ENCODE data around the gene OSMR.
"Not testable (repeated sequence)": the region's sequence is repeated elsewhere in the genome, so short reads cannot be mapped to it uniquely, and the experiment has no call there.

OSMR gene

DNA sequence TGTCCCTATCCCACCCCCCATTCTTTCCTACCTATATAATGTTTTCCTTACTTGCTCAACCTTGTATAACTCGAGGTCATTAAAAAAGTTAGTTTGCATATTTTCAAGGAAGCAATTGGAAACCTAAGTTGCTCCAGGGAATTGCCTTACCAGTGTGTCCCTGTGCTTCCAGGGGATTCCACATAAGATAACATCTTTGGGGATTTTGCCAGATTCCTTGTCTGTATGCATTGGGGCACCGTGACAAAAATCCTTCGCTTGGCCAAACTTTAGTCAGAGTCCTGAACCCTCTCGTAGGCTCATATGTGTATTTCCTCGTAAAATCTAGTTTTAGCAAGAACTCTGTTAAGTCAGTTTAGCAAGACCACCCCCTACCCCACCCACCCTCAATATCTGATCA lies 14.7 kb upstream of the OSMR start:
- no peak for DNase-seq (ENCODE audit: low read depth in 2 of 2)

DNA sequence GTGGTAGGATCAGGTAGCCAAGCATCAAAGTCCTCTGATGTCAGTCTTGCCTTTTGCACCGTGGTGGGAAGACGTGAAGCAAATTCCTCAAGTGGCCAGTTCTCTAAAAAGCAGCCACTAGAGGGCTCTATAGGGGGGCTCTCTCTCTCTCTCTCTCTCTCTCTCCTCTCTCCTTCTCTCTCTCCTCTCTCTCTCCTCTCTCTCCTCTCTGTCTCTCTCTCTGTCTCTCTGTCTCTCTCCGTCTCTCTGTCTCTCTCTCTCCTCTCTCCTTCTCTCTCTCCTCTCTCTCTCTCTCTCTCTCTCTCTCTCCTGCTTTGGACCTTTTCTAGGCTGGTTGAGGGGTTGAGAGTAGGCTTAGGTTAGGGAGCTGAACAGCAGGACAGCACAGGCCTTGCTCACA lies 13.9 kb upstream of the OSMR start:
- no peak for DNase-seq (ENCODE audit: low read depth in 2 of 2)

DNA sequence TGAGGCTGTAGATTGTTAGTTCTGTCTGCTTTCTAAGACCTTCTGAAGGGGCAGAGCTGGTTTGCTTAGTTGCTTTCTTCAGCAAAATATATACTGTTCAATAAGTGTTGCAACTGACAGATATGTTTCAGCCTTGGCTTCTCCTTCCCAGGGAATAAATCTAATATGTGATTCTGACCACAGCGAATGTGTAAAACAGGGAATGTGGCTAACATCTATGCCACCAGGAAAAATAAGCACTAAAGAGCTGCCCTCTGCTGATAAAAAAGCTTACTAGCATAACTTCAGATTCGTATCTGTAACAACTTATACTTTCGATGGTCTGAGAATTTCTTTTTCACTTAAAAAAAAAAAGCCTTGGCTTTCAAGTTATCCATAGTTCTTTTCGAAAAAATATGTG lies 13.0 kb upstream of the OSMR start:
- no peak for DNase-seq (ENCODE audit: low read depth in 2 of 2)

DNA sequence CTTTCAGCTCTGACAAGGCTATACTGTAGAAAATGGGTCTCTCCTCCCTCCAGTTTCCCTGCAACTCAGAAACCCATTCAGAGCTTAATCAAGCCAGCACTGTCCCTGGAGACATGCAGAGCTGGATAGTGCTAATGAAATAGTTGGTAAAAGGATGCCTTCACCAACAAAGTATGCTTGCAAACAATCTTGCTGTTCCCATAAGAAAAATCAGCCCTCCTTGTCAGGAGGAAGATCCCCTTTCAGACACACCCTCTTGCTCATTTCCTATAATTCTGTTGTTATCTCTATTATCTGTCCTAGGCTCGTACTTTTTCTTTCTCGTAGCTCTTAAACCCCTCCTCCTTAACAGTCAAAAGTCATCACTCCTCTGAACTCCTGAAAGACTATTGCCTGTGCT lies 9.9 kb upstream of the OSMR start:
- DNase-seq (ENCODE audit: low read depth in 2 of 2), result no peak

DNA sequence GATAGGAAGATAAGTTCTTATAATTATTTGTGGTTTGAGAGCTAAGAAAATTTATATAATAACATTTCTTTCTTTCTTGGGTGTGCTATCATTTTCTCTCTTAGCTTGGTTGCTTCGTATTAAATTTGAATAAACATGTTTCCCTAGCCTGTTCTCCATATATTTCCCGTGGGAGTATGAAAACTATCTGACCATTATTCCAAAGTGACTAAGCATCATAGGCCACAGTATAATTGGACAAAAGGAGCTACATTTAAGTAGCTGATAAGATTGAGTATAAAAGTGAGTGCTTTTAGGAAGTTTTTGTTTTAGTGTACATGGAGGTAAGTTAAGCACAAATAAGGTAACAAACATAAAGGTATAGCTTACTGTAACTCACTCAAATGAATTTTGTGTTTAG lies 8.4 kb upstream of the OSMR start:
- no peak for DNase-seq (ENCODE audit: low read depth in 2 of 2)

DNA sequence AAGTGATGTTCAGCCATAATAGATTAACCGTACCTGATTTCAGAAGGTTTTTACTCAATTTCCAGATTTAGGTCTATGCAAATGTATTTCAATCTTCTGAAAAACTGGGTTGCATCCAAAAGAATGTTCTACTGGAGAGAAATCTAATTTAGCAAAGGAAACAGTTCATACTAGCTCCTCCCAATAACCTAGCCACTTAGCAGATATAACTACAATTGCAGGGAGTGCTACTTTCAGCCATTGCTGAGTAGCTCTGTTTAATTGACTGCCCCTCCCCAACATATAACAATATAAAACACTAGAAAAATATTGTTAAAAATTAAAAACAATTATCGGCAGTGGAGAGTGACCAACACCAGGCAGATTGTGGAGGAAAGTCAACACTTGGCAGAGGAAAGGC lies 7.9 kb upstream of the OSMR start:
- no peak for DNase-seq (ENCODE audit: low read depth in 2 of 2)

DNA sequence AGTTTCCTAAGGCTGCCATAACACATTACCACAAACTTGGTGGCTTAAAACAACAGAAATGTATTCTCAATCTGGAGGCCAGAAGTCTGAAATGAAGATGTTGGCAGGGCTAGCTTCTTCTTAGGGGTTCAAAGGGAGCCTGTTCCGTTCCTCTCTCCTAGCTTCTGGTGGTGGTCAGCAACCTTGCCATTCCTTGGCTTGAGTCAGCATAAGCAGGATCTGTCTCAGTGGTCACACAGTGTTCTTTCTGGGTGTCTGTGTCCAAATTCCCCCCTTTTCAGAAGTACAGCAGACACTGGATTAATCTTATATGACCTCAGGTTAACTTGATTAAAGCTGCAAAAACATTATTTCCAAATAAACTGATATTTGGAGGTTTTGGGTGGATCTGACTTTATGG lies 2.1 kb upstream of the OSMR start:
- DNase-seq (ENCODE audit: low read depth in 2 of 2), result no peak

DNA sequence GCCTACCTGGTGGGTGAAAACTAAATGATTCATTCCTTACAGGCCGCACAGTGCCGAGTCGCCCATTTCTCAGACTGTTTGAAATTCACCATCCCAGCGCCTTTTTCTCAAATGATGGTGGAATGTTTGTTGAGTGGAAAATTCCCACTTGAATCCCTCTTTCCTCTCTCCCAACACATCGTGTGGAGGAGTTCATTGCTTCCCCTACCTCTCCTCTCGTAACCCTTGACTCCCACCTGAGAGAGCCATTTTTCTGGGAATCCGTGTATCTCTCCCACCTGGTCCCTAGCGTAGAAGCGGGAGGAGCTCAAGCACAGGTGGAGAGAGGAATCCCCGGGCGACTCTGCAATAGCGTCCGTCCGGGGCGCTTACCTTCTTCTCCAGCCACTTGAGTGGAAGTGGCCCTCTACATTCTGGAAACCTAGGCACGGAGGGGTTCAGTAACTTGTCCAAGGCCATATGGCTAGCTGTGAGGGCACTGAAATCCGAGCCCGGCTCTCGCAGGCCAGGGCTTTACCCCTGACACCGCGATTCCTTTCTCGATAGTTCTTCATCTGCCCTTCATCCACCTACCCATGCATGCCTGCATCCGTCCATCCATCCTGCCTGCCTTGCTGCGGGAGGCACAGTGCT lies 683 bp downstream of the OSMR start:
- DNase-seq (ENCODE audit: low read depth in 2 of 2), result no peak

DNA sequence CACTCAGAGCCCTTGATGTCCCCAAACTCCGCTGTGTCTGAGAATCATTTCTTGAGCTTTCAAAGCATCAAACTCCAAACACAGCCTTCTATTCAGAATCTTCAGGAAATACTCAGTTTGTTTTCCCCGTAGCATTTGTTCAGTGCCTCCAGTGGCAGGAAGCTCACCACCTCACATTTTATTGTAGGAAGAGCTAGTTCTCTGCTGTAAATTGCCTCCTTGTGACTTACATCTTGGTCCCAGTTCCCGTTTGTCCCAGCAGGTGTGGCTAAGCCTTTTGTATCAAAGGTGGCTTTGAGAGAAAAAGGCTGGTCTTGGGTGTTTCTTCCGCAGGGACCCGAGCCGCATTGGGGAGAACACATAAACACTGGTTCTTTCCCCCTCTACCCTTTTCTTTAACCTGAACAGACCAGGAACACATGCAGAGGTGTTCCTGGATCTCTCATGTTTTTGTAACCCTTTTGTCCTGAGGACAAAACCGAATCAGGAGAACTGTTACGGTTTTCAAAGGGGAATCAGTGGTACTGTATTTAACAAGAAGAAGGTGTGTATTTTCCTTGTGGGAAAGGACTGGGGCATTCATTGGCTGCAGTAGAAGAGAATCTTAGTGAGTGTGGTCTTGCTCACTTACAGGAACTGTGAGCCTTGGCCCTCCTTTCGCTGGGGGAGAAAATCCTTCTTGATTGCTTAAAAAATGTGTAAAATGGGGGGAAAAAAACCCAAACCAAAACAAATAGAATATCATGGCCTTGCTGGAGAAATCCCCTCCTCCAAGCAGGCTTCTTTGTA lies 1.9 kb downstream of the OSMR start:
- DNase-seq (ENCODE audit: low read depth in 2 of 2), result no peak

DNA sequence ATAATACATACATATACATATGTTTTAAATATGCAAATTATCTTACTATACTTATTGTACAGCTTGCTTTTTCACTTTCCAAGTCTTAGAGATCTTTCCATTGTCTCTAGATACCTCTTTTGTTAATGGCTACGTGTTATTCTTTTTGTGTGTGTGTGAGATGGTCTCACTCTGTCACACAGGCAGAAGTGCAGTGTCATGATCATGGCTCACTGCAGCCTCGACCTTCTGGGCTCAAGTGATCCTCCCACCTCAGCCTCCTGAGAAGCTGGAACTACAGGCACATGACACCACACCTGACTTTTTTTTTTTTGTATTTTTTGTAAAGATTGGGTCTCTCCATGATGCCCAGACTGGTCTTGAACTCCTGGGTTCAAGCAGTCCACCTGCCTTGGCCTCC lies 2.8 kb downstream of the OSMR start:
- no peak for DNase-seq (ENCODE audit: low read depth in 2 of 2)

DNA sequence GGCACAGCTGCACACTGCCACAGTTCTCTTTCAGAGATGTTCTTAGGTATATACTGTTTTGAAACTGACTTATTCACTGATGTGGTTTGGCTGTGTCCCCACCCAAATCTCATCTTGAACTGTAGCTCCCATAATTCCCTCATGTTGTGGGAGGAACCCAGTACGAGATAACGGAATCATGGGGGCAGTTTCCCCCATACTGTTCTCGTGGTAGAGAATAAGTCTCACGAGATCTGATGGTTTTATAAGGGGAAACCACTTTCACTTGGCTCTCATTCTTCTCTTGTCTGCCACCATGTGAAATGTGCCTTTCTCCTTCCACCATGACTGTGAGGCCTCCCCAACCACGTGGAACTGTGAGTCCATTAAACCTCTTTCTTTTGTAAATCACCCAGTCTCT lies 5.8 kb downstream of the OSMR start:
- not testable (repeated sequence) for DNase-seq (ENCODE audit: low read depth in 2 of 2)

DNA sequence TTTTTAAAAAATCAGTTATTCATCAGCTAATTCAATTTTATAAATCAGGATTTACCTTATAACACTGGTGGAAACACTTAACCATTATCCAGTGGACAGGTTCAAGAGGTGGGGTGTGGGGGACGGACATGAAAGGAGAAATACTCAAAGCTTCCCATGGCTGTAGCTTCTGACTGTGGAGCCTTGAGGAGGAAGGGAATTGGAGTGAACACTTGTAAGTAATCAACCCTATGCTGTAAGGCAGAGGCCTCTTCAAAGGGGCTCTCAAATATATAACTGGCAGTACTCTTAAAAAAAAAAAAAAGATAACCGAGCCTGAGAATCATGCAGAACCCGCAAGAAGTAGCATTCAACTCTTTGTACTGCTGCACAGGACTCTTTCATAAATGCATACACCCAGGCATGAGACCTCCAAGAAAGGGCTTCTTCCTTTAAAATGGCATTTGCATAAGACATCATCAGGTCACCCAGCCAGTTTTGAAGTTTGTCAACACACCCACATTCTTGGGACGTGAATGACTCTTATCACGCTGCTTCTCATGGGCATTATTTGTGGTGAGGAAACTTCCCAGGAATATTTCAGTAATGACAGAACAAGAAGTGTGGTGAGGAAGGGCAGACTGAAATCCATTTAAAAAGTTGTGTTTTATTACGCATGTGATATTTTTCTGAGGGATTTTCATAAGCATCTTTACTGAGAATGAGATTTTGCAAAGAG lies 8.1 kb downstream of the OSMR start:
- DNase-seq (ENCODE audit: low read depth in 2 of 2), result no peak

DNA sequence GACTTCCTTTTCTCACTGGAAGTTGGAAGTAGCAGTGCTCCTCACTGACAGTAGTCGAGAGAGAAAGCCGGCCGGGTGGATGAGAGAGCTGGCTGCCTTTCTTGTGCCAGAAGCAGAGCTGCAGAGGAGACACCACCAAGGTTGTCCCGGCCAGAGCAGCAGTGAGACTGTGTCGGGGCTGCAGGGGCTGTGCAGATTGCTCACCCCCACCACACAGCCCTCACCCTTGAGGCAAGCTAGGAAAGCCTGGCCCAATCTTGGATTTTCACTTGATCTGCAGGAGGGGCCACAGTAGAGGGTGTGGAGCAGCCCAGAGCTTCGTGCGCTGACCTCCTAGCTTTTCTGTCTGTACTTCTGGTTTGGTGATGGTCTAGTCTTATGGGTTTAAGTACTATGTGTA lies 9.1 kb downstream of the OSMR start:
- DNase-seq (ENCODE audit: low read depth in 2 of 2), result no peak

DNA sequence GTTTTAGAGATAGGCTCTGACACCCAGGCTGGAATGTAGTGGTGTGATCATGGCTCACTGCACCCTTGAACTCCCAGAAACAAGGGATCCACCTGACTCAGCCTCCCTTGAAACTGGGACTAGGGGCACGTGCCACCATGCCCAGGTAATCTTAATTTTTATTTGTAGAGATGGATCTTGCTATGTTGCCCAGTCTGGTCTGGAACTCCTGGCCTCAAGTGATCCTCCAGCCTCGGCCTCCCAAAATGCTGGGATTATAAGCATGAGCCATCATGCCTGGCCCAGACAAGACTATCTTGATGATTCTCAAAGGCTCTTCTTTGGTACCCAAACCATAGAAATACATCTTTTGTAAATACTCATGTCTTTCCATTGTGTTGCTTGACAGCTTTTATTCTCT lies 10.8 kb downstream of the OSMR start:
- no peak for DNase-seq (ENCODE audit: low read depth in 2 of 2)

DNA sequence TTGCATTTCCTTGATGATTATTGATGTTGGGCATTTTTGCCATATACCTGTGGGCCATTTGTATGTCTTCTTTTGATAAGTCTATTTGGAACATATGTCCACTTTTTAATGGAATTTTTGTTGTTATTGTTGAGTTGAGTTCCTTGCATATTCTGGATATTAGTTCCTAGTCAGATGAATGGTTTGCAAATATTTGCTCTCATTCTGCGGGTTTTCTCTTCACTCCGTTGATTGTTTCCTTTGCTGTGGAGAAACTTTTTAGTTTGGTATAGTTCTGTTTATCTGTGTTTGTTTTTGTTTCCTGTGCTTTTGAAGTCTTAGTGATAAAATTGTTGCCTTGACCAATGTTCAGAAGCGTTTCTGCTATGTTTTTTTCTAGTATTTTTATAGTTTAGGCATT lies 13.0 kb downstream of the OSMR start:
- DNase-seq (ENCODE audit: low read depth in 2 of 2), result no peak

DNA sequence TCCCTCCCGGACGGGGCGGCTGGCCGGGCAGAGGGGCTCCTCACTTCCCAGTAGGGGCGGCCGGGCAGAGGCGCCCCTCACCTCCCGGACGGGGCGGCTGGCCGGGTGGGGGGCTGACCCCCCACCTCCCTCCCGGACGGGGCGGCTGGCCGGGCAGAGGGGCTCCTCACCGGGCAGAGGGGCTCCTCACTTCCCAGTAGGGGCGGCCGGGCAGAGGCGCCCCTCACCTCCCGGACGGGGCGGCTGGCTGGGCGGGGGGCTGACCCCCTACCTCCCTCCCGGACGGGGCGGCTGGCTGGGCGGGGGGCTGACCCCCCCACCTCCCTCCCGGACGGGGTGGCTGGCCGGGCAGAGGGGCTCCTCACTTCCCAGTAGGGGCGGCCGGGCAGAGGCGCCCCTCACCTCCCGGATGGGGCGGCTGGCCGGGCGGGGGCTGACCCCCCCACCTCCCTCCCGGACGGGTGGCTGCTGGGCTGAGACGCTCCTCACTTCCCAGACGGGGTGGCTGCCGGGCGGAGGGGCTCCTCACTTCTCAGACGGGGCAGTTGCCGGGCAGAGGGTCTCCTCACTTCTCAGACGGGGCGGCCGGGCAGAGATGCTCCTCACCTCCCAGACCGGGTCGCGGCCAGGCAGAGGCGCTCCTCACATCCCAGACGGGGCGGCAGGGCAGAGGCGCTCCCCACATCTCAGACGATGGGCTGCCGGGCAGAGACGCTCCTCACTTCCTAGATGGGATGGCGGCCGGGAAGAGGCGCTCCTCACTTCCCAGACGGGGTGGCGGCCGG lies 16.4 kb downstream of the OSMR start:
- DNase-seq (ENCODE audit: low read depth in 2 of 2), result not testable (repeated sequence)

DNA sequence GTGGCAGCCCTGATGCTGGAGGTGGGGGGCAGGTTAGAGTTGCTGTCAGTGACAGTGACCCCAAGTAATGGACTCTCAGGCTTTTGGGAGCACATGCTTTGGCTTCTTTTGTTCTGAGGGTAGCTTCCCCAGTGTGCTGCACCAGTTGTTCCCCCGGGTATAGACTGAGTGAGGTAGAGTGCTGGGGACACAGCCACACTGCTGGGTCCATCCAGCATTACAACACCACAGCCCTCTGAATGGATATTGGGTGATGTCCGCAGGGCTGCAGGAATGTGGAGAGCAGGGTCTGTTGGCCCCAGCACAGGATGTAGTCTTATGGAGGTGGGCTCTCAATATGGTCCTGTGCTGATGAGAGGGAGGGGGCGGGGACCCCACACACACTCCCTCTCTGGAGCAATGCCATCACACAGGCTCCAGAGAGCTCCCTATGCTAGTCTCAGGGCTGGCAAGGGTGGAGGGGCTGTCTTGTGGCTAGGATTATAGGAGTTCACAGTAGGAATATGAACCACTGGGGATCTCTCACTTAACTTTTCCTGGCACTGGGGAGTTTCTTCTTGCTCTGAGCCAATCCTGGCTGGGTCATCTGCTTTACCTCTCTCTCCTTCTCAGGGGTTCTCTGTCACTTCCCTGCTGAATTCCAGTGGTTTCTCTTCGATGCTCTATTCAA lies 20.7 kb downstream of the OSMR start:
- DNase-seq (ENCODE audit: low read depth in 2 of 2), result no peak

DNA sequence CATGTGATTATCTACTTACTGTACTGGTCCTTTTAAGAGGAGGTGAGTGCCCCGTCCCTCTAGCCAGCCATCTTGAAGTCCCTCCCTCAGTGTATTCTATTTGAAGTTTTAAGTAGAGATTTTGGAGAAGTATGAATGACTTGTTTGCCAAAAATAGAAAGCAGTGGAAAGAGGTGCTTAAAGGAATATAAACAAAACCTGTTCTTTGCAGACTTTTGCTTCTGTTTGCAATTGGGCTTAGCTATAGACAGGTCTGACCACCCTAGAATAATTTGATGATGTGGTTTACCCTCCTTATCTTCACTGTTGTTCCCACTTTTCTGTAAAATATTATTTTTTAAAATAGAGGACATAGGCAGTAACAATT lies 21.2 kb downstream of the OSMR start:
- DNase-seq (ENCODE audit: low read depth in 2 of 2), result no peak

DNA sequence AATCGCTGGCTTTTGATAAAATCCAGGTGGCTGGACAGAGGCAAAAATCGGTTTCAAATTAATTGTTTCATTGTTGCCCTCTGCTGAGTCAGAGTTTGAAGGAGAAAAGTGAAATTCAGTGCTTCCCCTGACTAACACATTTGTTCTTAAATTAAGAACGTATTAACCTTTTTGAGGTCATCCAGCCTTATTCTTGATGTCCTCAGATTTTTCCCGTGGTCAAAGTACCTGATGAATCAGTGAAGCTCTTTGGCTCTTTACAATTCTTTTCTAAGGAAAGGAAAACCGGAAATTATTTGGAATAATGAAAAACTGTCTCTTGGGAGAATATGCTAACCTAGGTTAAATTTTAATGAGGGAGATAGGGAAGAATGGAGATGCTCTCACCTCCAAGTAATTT lies 21.6 kb downstream of the OSMR start:
- no peak for DNase-seq (ENCODE audit: low read depth in 2 of 2)

DNA sequence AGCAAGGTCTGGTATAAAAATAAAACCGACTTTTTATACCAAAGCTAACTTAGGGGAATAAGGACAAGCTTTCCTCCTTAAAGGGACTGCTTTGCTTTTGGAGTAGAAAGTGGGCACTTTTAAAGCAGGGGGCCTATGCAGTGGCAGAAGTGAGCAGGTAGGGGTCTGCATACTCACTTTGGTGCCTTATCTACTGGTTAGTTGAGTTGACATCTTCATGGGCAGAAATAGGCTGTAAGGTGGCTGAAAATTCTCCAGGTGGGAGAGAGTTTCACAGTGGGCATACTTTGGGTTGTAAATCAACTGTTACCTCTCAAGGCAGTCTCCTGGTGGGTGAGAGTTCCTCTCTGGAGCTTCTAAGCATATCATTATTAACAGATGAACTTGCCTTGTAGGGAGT lies 24.8 kb downstream of the OSMR start:
- DNase-seq (ENCODE audit: low read depth in 2 of 2), result no peak

DNA sequence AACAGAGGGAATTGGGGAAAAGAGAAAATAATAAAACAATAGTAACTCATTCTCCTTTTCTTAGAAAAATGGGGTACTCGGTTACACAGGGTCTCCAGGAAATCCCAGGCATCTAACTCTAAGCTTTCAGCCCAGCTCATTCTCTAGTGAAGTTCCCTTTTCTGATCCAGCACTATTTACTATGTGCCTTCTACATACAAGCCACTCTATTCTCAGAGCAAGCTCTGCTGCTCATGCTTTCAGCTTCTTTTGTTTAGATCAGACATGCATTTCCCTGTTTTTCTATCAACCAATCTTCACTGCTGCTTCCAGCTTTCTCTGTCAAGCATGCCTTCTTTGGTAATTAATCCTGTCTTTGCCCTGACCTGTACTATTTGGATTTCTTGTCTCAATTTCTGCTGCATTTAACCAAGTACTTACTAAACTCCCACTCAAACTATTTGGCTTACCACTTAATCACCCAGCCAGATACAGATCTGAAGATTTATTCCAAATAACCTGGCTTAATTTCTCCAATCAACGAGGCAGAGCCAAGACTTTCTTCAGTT lies 25.3 kb downstream of the OSMR start:
- no peak for DNase-seq (ENCODE audit: low read depth in 2 of 2)
